Colon (tissue), 2 donors: ENCODE results near the gene RPP25L.

ENCODE experiments used
- FAIRE-seq: peaks from 2 replicates; lab custom pipeline; 2012; peaks lifted over from hg19 to GRCh38; lab: Jason Lieb, UNC
- donor health status: control.
- donor health status: control.

RPP25L gene

DNA sequence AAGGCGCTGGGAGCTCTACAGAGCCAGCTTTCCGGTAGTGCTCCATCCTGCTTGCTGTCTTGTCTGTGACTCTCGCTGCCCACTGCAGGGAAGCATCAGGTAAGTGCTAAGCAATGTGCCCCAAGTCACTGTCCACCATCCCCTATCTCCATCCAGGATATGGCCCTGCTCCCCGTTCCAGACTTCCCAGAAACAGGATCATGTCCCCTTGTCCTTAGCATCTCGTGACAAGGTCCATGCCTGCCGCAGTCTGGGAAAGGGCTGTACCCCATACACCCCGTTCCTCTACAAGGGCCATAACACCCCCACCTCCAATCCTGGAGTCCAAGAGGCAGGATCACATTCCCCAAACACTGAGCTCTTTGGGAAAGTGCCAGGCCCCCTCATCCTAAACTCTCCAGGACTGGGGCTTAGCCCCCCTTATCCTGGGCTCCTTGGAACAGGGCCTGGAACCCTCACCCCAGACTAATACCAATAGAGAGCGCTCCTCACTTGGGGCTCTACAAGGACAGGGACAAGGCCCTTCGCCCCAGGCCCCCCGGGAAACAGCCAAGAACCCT, 566 bp downstream of the RPP25L start:
- no peak for FAIRE-seq

DNA sequence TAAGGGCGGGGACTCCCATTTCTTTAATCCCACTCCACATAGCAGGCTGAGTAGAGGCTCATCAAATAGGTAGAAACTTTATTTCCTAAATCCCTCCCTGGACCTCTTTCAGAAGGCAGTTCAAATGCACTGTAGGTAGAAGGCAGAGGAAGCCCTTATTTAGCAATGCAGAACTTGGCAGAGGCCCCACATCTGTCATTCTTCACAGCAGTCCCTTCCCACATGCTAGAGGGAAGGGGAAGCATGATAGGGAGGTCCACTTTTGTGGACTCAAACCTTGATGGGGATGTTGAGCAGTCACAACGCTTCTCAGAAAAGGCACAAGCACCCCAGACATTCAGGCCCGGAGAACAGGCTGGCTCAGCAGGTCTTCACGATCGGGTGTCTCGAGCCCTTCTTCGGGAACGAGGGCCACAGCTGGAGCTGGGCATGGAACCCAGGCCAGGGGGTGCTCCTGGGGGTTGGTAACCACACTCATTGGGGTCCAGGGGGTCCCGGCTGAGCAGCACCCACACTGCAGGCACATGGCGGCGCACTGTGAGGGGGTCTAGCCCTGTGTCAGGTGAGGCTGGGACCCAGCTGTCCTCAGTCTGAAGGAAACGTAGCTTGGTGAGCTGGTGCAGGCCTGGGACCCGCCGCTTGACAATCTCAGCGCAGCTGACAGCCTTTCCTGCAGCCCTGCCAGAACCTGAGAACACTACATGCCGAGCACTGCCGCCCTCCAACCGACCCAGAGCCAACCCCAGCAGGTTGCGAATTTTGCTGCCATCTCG, 1.3 kb downstream of the RPP25L start:
- FAIRE-seq, result no peak

DNA sequence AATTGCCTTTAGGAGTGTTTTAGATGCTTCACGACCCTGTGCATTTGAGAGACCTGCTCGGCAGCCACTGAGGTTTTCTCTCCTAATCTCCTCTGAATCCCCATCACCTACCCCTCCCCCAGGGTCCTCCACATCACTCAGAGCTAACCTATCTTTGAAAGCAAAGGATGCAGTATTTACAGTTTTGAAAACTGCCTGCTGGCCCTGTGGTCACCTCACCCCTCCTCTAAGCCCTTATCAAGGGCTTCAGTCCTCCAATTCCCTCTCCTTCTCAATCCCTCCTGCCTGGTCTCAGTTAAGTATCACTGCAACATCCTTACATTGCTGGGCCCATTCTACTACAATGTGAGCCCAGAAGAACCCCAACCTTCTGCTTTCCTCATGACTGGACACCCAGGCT, 4.6 kb downstream of the RPP25L start:
- FAIRE-seq, result no peak

DNA sequence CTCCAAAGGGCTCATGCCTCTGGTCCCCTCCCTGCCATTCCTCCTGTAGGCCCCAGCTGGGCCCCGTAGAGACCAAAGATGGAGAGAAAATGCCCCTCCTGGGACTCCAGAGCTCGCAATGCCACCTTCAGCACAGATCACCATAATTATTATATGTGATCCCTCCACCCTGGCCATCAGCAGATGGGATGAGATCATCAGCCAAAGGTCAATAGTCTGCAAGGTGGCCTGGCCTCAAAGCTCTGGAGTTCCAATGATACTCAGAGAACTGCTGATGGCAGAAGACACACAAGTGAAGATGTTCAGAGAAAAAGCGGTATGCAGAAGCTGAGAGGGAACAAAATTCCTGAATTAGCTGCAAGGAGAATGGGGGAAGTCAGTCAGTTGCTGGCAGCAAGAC, 5.0 kb downstream of the RPP25L start:
- FAIRE-seq, result no peak

DNA sequence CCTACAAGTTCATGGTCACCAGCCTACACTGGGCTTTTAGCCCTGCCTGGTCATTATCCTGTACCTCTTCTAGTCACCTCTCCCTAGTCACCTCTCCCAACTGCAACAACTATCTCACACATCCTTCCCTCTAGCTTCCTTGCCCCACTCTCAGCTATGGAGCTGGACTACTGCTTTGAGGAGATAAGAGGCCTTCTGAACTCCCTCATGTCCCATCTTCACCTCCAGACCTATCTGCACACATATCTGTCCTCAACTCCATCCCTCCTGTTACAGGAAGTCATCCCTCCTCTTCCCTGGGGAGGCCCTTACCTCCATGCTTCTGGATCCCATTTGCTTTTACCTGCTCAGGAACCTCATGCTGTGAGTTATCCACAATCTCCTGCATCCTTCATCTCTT, 5.7 kb downstream of the RPP25L start:
- FAIRE-seq, result no peak

DNA sequence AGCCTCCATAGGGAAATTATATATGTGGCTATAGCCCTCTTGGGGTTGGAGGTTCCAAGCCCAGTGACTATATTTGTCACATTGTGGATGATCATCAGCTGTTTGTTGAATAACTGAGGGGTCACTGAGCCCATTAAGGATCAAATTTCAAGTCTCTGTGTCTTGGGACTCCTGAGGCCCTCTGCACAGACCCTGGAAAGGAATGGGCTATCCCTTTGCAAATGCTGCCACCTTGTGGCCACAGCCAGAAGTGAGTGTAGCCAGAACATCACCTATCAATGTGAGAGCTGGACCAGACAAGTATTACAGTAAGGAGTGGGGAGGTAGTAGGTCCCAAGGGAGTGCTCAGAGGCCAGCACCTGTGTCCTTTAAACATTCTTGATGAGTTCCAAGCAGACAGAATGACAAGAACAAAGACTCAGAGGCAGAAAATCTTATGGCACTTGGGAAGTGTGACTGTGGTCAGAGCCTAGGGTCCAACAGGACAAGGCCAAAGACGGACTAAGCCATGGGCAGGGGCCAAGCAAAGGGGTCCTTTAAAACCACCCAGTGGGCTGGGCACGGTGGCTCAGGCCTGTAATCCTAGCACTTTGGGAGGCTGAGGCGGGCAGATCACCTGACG, 8.2 kb downstream of the RPP25L start:
- FAIRE-seq, result no peak

DNA sequence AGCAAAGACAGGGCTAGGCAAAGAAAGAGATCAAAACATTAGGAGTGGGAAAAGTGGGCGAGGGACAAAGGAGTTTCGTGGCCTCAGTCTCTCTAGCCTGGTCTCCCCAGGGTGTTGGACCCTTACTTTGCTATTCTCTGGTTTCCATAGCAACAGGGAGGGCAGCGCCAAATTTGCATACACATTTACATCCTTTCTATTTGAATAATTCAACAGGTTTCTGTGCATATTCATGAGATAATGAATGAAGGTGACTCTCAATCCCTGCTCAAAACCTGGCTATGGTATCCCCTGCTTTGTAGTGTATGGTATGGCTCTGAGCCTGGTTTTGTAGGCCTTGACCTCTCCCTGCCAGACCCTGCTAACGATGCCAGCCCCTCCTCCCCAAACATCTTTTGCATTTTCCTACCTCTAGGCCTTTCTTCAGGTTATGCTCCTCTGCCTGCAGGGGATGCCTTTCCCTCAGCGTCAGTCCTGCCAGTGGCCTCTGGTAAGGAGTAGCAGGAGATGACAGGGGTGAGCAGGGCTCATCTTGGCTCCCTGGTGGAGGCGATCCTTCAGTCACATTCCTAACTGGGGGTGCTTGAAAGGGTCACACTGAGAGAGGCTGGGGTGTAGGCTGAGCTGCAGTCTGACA, 9.8 kb downstream of the RPP25L start:
- no peak for FAIRE-seq

DNA sequence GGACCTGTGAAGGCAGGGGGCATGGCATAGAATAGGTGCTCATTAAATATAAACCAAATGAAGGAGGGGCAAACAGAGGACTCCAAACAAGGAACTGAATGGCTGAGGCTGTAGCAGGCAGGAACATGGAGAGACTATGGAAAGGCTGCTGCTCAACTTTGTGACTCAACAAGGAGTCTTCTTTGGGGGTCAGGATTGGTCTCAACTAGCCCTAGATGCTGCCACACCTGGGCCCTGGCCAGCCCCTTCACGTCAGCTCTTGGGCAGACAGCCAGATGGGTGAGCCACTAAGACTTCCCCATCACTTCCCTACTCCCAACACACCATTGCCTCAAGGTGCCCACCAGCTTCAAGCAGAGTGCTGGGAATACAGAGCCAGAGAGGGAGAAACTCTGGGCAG, 11.0 kb downstream of the RPP25L start:
- FAIRE-seq, result no peak

DNA sequence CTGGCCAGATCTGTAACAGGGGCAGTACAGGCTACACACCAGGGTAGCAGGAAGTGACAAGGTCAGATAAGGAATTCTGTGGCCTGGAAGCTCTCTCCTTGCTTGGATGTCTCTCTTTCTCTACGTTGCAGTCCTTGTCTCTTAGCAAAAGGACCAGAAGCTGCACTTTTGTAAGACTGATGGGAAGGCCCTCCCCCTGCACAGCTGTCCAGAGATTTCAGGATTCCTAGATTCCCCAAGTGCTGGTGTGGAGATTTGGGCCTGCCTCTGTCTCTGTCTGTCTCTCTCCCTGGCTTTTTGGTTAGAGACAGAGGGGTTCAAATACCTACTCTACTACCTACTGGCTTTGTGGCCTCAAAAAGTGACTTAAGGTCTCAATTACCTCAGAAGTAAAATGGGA, 12.4 kb downstream of the RPP25L start:
- FAIRE-seq, result no peak

DNA sequence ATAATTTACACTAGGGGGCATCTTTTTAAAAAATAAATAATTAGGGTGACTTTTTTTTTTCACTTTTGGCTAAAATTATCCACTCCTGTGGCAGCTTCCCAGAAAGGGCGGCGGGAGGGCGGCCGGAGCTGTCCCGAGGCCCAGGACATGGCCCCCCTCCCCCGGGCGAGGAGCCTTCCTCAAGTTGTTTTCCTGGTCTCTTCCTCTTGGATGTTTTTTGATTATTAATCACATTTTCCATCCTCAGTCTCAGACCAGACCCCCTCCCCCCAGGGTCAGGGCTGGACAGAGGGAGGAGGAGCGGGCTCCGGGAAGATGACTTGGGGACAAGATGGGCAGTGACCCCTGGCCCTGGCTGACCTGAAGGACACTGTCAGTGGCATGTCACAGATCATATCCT, 17.7 kb downstream of the RPP25L start:
- FAIRE-seq, result no peak

DNA sequence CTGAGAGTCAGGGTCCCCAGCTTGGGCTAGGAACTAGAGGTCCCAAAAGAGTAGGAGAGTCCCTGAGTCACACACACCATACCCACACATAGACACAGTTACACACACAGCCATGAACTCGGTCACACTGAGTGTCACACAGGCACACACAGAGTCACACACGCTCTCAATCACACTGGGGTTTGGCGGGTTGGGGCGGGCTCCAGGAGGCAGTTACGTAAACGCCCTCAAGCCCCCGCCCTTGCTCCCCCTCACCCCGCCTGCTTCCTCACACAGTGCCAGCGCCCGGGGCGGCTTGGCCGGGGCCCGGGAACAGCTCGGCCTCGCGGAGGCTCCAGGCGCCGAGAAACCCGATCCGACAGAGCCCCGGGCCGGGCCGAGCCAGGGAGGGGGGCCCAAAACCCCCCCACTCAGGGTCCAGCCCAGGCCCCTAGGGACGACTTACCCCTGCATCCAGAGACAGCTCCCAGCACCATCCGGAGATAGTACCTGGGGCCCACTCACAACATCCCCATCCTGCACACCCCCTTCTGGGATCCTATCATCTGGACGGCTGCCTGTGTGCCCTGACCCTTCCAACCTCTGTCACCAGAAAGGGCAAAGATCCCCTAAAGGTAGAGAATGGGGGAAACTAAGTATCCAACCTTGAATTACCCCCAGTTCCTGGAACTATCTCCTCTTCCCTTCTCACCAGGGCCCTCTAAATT, 18.8 kb downstream of the RPP25L start:
- no peak for FAIRE-seq

DNA sequence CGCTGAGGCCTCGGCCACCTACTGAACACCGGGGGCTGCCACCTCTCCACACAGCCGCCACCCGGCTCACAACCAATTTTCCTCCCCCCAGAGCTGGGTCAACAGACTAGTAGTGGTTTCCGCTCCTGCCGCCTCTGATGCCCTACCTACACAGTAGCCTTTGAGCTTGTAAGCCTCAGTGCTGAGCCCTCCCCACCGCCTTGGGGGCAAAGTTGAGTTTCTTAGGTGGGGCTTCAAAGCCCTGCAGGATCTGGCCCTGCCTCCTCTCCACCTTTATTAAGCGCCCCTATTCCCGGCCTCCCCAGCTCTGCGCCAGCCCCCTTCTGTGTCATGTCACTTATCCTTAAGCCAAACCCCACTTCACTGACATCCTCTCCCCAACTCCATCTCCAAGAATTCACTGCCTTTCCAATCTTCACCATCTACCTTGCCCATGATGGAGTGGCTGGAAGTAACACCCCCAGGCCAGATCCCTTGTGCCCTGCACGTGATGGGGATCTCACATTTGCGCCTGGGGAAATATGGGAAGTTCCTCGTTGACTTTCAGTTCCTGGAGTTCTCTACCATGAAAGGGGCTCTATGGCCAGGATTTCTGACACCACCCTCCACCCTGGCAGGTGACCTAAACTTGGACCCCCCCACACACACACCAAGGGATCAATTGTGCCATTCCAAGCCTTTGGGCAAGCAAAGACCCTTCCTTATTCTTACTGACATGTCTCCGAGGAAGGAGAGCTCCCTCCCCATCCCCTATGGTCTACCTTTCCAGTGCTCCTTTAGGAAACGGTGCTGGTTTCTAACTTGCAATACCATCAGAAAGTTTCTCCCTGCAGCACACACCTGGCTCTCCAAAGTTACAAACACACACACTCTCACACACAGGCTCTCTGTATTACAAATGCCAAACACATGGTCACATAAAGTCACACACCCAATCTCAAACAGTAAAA, 19.7 kb downstream of the RPP25L start:
- no peak for FAIRE-seq

DNA sequence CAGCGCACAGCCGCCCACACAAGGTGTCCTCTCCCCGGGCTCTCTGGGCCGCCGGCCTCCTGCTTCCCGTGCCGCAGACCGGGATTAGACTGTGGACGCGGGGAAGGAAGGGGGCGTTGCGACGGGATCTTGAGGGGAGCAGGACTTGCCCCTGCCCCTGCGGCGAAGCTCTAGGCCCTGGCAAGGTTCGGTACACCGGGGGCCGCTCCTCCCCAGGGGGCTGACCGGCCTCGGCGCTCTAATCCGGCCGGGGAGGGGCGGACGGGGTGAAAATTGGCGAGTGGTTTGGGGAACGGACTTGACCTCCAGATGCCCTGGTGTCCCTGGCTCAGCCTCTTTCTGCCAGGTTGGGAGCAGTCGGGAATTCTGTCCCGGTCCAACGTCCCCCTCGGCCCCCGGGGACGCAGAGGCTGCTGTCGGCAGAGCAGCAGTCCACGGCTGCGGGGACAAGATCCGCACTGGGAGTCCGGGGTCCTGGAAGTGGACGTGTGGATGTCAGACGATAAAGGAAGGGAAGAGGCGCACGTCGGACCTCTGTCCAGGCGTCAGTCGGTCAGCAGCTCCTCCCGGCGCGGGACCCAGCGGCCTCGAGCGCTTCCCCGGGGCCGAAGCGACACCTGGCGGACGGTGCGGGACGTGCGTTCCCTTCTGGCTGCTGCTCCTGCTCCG, 20.5 kb downstream of the RPP25L start:
- no peak for FAIRE-seq

DNA sequence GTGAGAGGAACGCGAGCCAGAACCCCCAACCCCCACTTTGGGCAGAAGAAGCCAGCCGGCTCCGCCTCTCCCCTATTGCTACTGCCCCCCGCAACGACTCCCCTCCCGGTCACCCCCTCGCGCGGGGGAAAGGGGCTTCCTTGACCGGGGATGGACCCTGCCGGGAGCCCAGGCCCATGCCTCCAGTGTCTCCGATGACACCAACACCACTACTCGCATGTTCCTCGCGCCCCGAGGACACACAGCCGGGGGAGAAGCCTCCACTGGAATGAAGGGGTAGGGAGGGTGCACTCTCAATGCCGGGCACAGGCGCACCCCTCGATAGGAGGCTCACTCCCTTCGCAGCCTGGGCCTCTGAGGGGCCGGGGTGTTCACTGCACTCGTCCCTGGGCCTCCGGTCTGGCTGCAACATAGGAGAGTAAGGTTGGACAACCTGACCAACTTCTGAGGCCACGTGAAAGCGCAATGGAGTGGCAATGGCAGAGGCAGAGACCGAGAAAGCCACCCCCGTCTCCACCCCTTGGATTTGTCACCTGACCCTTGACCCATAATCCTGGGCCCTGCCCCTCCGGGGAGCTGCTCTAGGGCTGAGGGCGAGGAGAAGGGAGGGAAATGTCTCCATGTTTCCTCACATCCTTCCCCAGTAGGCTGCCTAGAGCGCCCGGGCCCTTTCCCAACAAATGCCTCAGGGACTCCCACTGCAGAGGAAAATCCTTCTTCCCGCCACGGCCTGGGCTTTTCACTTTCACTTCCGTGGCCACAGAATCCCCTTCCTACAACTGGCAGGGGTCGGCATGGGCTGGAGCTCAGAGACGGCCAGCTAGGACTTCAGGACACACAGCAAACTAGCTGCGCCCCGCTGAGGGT, 21.3 kb downstream of the RPP25L start:
- FAIRE-seq, result no peak

DNA sequence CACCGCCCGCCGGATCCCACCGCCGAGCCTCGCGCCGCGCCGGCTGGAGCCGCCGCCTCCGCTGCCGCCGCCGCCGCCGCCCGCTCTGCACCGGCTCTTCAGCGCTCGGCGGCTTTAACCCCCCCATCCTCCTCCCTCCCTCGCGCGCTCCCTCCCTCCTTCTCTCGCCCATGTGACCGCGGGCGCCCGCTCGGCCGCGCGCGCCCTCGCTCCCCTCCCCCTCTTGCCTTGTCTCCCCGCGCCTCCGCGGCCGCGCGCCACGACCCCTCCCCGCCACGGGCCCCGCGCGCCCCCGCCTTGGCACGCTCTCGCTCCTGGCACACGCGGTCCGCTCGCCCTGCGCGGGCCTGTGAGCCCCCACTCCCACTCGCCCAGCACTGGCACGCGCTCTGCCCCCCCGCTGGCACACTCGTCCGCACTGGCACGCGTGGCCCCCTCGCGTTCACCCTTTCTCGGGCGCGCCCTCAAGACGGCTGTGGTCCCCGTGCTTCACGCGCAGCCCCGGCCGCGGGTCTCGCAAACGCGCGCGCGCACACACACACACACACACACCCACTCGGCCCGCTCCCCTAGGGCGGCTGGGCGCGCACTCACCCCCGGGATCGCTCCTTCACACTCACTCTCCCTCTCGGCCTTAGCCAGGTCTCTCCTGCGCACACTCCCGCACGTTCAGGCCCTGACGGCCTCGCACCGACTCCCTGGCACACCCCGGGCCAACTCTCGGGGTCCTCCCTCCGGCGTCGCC, 22.1 kb downstream of the RPP25L start, which contains the start of gene CNTFR:
Gene CNTFR (minus strand): TSS at position 89 of the 745 bp plus-strand sequence. CDS start 20,743 bp downstream, outside the sequence.
- no peak for FAIRE-seq

DNA sequence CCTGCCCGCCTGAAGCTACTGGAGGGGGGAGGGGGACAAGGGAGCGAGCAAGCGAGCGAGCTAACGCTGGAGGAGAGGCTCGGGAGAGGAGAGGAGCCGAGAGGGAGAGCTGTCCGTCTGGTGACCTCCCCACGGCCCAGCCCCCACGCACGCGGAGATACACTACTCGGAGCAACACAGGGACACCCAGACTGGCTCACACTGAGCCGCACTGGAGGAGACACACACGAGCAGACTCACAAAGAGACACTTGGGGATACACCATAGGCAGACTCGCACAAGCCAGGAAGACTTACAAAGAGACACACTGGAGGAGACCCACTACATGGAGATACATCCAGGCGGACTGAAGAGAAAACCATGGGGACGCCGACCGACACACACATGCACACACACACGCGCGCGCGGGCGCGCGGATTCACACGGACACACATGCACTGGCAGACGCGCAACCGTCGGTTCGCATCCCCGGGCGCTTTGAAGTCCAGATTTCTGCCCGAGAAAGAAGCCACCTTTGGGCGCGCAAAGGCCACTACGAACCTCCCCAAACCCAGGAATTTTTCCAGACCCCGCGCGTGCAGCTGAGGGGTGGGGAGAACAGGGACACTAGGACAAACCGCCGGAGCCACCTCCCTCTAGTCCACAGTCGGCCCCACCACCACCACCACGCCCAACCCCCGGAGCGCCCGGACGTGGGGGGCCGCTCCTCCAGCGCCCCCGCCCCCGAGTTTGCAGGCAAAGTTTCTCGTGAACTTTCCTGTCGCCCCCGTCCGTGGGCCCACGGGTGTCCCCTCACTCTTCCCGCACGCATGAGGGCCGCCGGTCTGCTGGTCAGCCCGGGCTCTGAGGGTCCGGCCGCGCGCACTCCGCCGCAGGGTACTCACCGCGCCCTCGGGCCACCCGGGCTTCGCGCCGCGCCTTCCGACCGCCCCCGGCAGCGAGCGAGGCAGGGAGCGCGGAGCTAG, 22.9 kb downstream of the RPP25L start:
- no peak for FAIRE-seq

DNA sequence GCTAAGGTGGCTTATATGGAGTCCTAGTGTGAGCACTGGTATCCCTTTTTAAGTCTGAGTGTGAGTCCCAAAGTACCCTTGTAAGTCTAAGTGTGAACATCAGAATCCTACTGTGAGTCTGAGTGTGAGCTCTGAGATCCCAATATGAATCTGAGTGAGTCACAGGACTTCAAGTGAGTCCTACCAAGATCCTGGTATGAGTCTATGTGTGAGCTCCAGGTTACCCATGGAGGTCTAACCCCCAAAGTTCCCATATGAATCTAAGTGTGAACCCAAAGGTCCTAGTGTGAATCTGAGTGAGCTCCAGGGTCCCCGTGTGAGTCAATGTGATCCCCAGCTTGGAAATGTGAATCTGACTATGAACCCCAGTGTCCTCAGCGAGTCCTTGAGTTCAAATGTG, 24.6 kb downstream of the RPP25L start:
- FAIRE-seq, result no peak
